T-cell (primary cell): ENCODE data around the gene PLEKHN1. TPM values are rescaled to one million over a fixed set of nuclear protein-coding genes. Genes with fewer than 3 reads are reported as not detected.

Source experiments
- ATAC-seq, 4 experiments: fragments of 200-7000 bp in 3 of 4; fragments of 150-1000 bp in 1 of 4; cut with Tn5 transposase; replicated peaks in 1 of 4; 1 replicate in 3 of 4; 2 replicates in 1 of 4; pipeline ENCODE4 v1.10.0; 2021; ENCODE audit warnings: moderate library complexity in 3 of 4, mild to moderate bottlenecking in 2 of 4, moderate number of reproducible peaks in 1 of 4
- CTCF ChIA-PET, 2 donors: fragments of 300-600 bp; sonication (Branson Sonifier 250); formaldehyde crosslinking; loops; one replicate each; lab custom pipeline; 2022; ENCODE audit warnings: antibody characterized with exemption in 2 of 2; lab: Charles Lee
- POLR2A ChIA-PET, 2 donors: fragments of 300-600 bp; sonication (Branson Sonifier 250); formaldehyde crosslinking; loops; one replicate each; lab custom pipeline; 2022; ENCODE audit warnings: antibody characterized with exemption in 2 of 2; lab: Charles Lee
- DNase-seq, 35 experiments: peaks; one replicate each; pipeline versions ENCODE4 v3.0.0 to v3.0.0-alpha.2; 2013 to 2023
- H3K27ac ChIP-seq: one replicate; pipeline ENCODE4 v1.5.1; 2013; ENCODE audit warnings: low read length
- H3K27me3 ChIP-seq, 2 experiments: replicated peaks in 1 of 2; 1 replicate in 1 of 2; 2 replicates in 1 of 2; pipeline versions ENCODE4 v1.6.1 to v1.7.0; 2013; ENCODE audit warnings: low read length in 1 of 2, mixed read lengths in 1 of 2; ENCODE audit not compliant: control insufficient read depth in 2 of 2, insufficient read depth in 2 of 2; ENCODE audit errors: extremely low read depth in 1 of 2
- H3K36me3 ChIP-seq, 2 donors: 1 replicate in 1 of 2; 2 replicates in 1 of 2; pipeline versions ENCODE4 v1.6.1 to v1.7.0; 2013; ENCODE audit warnings: low read length in 1 of 2; ENCODE audit not compliant: control insufficient read depth in 2 of 2, insufficient read depth in 1 of 2; ENCODE audit errors: extremely low read depth in 1 of 2
- H3K4me1 ChIP-seq, 2 experiments: 1 replicate in 1 of 2; 2 replicates in 1 of 2; pipeline versions ENCODE4 v1.6.1 to v1.7.0; 2013; ENCODE audit warnings: low read length in 2 of 2, mixed read lengths in 1 of 2; ENCODE audit not compliant: insufficient read depth in 2 of 2, control insufficient read depth in 1 of 2; ENCODE audit errors: extremely low read depth in 1 of 2
- H3K4me3 ChIP-seq, 2 donors: 1 replicate in 1 of 2; 2 replicates in 1 of 2; pipeline versions ENCODE4 v1.5.1 to v1.7.0; 2013; ENCODE audit warnings: mild to moderate bottlenecking in 2 of 2, low read length in 1 of 2, moderate library complexity in 1 of 2; ENCODE audit not compliant: control insufficient read depth in 1 of 2; ENCODE audit errors: extremely low read depth in 1 of 2
- H3K9me3 ChIP-seq: 2 replicates; pipeline ENCODE4 v1.7.0; 2013
- H3K27ac Mint-ChIP-seq, 2 donors: one replicate each; pipeline ENCODE4 v1.8.0; 2020 to 2021; ENCODE audit warnings: mild to moderate bottlenecking in 2 of 2, mixed read lengths in 2 of 2
- H3K27me3 Mint-ChIP-seq, 2 donors: one replicate each; pipeline ENCODE4 v1.8.0; 2021 to 2022; ENCODE audit warnings: mixed read lengths in 2 of 2
- H3K36me3 Mint-ChIP-seq: one replicate; pipeline ENCODE4 v1.8.0; 2021; ENCODE audit warnings: mixed read lengths
- H3K4me1 Mint-ChIP-seq, 3 donors: one replicate each; pipeline ENCODE4 v1.8.0; 2020 to 2022; ENCODE audit warnings: mixed read lengths in 3 of 3, mild to moderate bottlenecking in 1 of 3
- H3K4me3 Mint-ChIP-seq, 3 donors: one replicate each; pipeline ENCODE4 v1.8.0; 2020 to 2022; ENCODE audit warnings: mild to moderate bottlenecking in 3 of 3, mixed read lengths in 3 of 3, moderate library complexity in 3 of 3
- H3K9me3 Mint-ChIP-seq, 3 donors: one replicate each; pipeline ENCODE4 v1.8.0; 2020 to 2022; ENCODE audit warnings: mixed read lengths in 3 of 3
- WGBS: methylation state at CpG from one replicate; pipeline ENCODE4 v1.1.5; 2013; ENCODE audit warnings: missing lambda C conversion rate; ENCODE audit not compliant: insufficient coverage; 5-methylcytosine and 5-hydroxymethylcytosine counted together
- total RNA-seq, 35 experiments: library from RNA in 6 of 35; stranded (reverse) in 6 of 35; fragments of 120-200 nt in 1 of 35; gene quantifications; one replicate each; pipeline versions ENCODE4 v1.2.1 to v1.2.4 and lab custom pipeline; 2013 to 2026

Gene PLEKHN1
- total RNA-seq, 5 donors from 2014 or later (not counting 1 experiment from before 2014, with no cell fraction given) = 0.30 to 9.9 (median 7.3) TPM

DNA sequence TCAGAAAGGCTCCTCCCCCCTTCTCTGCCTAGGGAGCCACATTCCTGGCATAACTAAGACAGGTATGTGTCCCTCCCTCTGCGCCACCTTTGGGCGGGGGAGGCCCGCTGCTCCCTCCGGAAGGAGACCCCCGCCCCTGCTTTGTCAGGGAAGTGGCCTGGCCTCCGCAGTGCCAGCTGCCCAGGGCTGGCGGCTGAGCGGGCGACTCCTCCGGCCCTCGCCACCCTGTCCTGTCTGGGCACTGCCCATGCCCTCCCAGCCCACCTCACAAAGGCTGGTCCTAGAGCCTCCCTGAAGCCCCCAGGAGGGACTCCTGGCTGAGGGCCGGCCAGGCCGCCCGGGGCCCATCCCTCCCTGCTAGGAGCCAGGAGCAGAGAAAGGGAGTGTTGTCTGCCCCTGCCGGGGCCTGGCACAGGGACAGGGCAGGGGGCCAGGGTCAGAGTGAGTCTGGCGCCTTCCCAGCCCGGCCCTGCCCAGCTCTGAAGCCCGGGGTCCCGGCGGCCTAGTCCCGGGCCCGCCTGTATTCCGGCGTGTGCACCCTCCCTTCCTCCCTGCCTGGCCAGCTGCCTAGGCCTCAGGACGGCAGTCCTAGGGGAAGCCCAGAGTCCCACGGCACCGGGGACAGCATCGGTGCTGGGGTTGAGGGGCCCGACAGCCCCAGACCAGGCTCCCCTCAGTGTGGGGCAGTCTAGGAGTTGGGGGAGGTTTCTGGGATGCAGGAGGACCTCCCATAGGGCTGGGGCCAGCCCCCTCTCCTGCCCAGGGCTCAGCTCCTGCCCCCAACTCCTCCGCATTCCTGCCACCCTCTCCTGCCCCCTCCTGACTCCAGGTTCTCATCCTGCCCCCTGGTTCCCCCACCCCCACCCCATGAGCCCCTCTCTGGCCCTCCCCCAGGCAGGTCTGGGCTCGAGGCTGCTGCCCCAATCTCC lies 58.8 kb downstream of the PLEKHN1 start:
- no peak for ATAC-seq
- Histone ChIP-seq H3K27me3 (peaks cover 0 to 53% of the 10 kb centered on the region in 2 experiments), H3K4me3 (no peak overlapping the region), H3K9me3 (no peaks in the 10 kb centered on the region), H3K36me3 (no peaks in the 10 kb centered on the region), H3K27ac (no peak overlapping the region), H3K4me1 (peaks cover 0 to 23% of the 10 kb centered on the region in 2 experiments)
- ChIA-PET CTCF (no interaction called here), POLR2A (no interaction called here)
- no peak for DNase-seq
- no peaks in the 10 kb centered on the region for H3K36me3 Mint-ChIP-seq
- no peaks in the 10 kb centered on the region for H3K9me3 Mint-ChIP-seq
- WGBS = 98% methylated on average over 8 of the region's 31 CpGs
- H3K27me3 Mint-ChIP-seq = peaks cover 0 to 2% of the 10 kb centered on the region in 2 donors
- H3K4me1 Mint-ChIP-seq = peaks cover 0 to 11% (median 2%) of the 10 kb centered on the region in 3 donors
- no peak overlapping the region for H3K27ac Mint-ChIP-seq
- no peak overlapping the region for H3K4me3 Mint-ChIP-seq

Other genes starting within 250 kb of the PLEKHN1 start
- gene SAMD11, start 42.6 kb upstream of the PLEKHN1 start, total RNA-seq = under 1 TPM in 3 of 5 donors, not detected in 2; 0.32 to 0.70 (median 0.53) TPM
- gene NOC2L, start 7.2 kb upstream of the PLEKHN1 start, total RNA-seq = 10 to 100 TPM; 58.7 to 92.2 (median 83.4) TPM
- gene KLHL17, start 5.9 kb upstream of the PLEKHN1 start, total RNA-seq = 10 to 100 TPM; 17.5 to 45.3 (median 37.1) TPM
- gene PERM1, start 15.6 kb downstream of the PLEKHN1 start, total RNA-seq = not detected
- 10 to 100 TPM in 1 of 5 donors, 1 to 10 TPM in 4; 1.5 to 11.9 (median 2.6) TPM for gene HES4, start 33.6 kb downstream of the PLEKHN1 start, total RNA-seq
- gene ISG15, start 47.0 kb downstream of the PLEKHN1 start, total RNA-seq = 10 to 100 TPM; 29.1 to 69.8 (median 48.5) TPM
- 10 to 100 TPM in 2 of 5 donors, 1 to 10 TPM in 3; 6.0 to 16.3 (median 9.9) TPM for gene AGRN, start 53.6 kb downstream of the PLEKHN1 start, total RNA-seq
- gene RNF223, start 107.8 kb downstream of the PLEKHN1 start, total RNA-seq = not detected
- gene C1orf159, start 149.6 kb downstream of the PLEKHN1 start, total RNA-seq = 10 to 100 TPM; 20.4 to 37.7 (median 22.5) TPM
- gene TTLL10, start 207.4 kb downstream of the PLEKHN1 start, total RNA-seq = 1 to 10 TPM in 1 of 5 donors, under 1 TPM in 3, not detected in 1; 0.26 to 1.0 (median 0.47) TPM
- gene TNFRSF18, start 240.1 kb downstream of the PLEKHN1 start, total RNA-seq = 10 to 100 TPM in 4 of 5 donors, 1 to 10 TPM in 1; 6.4 to 20.5 (median 13.3) TPM
- gene TNFRSF4, start 247.7 kb downstream of the PLEKHN1 start, total RNA-seq = 10 to 100 TPM; 15.1 to 35.4 (median 17.8) TPM